C1 segment of cervical spinal cord (tissue), 14 donors: ENCODE data around the gene GSTM1.
"Not testable (repeated sequence)": the region's sequence is repeated elsewhere in the genome, so short reads cannot be mapped to it uniquely, and the experiment has no call there.

Experiments
- DNase-seq, 14 donors: peaks; one replicate each; lab custom pipeline; 2025; lab: John Stamatoyannopoulos, UW

GSTM1 gene

DNA sequence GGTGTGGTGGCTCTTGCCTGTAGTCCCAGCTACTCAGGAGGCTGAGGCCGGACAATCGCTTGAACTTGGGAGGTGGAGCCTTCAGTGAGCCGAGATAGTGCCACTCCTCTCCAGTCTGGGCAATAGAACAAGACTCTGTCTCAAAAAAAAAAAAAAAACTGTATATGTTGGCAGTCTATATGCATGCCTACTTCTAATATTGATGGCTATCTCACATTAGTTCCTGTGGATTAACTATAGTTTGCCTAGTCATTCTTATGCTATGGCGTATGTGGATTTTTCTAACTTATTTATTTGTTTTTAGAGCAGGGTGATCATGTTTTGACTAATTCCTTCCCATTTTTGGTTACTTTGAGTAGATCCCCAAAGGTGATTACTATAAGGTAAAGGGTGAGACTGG, 9.4 kb downstream of the GSTM1 start:
- no peak for DNase-seq

- DNase-seq: not testable (repeated sequence)
These were observed 10.2 kb downstream of the GSTM1 start for GRCh38 chr1:109697861-109698260.

DNA sequence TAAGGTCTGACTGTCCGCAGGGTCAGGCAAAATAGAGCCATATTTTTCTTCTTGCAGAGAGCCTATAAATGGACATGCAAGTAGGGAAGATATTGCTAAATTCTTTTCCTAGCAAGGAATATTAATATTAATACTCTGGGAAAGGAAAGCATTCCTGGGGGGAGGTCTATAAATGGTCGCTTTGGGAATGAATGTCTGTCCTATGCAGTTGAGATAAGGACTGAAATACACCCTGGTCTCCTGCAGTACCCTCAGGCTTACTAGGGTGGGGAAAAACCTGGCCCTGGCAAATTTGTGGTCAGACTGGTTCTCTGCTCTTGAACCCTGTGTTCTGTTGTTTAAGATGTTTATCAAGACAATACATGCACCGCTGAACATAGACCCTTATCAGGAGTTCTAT, 15.3 kb downstream of the GSTM1 start:
- not testable (repeated sequence) for DNase-seq

- DNase-seq: no peak
These were observed 16.6 kb downstream of the GSTM1 start for GRCh38 chr1:109704173-109704572.

DNA sequence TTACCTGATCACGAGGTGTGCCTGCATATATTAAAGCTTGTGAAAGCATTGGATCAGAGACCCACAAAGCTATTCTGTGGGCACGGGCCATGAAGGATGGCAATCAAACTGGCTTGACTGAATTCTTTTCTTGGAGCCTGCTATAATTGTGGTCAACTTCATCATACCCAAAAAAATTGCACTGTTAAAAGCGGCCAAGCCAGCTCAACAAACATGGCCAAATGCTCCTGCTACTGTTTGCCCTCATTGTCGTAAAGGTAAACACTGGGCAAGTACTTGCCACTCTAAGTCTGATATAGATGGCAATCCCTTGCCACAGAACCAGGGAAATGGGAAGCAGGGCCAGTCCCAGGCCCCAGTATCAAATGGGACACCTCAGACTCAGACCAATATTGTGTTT, 17.8 kb downstream of the GSTM1 start:
- DNase-seq: no peak

DNA sequence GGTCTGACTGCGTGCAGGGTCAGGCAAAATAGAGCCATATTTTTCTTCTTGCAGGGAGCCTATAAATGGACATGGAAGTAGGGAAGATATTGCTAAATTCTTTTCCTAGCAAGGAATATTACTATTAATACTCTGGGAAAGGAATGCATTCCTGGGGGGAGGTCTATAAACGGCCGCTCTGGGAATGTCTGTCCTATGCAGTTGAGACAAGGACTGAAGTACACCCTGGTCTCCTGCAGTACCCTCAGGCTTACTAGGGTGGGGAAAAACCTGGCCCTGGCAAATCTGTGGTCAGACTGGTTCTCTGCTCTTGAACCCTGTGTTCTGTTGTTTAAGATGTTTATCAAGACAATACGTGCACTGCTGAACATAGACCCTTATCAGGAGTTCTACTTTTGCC, 21.3 kb downstream of the GSTM1 start:
- DNase-seq: not testable (repeated sequence)

DNA sequence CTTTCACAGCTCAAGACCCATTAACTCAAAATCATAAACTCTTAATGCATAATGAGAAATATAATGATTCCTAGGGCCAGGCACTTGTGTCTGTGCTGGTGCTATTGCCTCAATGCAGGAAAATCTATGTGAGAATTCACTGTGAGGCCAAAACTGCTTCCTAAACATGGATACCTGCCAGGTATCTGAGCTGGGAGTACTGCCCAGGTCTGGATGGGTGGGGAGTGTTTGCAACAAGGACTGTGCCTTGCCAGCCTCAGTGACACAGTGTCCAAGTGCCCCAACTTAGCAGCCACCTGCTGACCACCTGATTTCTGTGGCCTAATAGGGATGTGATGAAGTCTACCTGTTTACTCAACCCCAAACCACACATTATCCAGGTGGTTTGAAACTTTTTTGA, 22.2 kb downstream of the GSTM1 start:
- peak in 1 of 14 donors; percentile 87 for DNase-seq

- DNase-seq: peak in 2 of 14 donors; percentile 13 to 17
These were observed 24.1 kb downstream of the GSTM1 start, which contains the start of gene GSTM5 for GRCh38 chr1:109711593-109712320. TSS of gene GSTM5 (plus strand) at chr1:109712251. CDS start at chr1:109712313, 62 bp downstream.

GRCh38 chr1:109712321-109712864, 24.8 kb downstream of the GSTM1 start:
- DNase-seq: no peak

DNA sequence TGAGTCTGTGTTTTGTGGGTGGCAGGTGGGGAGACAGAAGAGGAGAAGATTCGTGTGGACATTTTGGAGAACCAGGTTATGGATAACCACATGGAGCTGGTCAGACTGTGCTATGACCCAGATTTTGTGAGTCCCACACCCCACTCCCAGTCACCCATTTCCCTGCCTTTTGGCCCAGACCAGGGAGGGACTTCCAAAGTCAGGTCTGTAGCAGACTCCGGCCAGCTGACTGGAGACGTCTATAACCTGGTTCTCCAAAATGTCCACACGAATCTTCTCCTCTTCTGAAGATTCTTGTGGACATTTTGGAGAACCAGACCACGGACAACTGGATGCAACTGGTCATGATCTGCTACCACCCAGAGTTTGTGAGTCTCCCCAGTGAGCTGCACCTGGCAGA, 26.0 kb downstream of the GSTM1 start:
- no peak for DNase-seq

DNA sequence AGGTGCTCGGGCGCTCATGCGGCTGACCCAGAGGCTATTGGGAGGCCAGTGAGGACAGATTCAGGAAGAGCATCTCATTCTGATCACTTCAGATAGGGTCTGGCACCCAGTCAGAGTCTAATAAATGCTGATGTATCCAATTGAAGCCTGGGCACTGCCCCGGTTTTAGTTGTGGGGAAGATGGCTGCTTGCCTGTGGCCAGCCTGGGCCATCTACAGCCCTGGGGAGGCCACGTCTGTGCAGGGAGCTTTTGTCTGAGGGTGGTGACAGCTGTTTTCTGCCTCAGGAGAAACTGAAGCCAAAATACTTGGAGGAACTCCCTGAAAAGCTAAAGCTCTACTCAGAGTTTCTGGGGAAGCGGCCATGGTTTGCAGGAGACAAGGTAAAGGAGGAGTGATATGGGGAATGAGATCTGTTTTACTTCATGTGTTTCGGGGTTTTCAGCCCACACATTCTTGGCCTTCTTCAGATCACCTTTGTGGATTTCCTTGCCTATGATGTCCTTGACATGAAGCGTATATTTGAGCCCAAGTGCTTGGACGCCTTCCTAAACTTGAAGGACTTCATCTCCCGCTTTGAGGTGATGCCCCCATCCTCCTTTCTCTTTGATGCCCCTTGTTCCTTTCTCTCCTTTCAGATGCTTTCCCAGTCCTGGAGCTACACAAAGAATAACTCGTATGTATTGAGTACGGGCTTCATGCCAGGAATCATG, 27.2 kb downstream of the GSTM1 start:
- DNase-seq: no peak

DNA sequence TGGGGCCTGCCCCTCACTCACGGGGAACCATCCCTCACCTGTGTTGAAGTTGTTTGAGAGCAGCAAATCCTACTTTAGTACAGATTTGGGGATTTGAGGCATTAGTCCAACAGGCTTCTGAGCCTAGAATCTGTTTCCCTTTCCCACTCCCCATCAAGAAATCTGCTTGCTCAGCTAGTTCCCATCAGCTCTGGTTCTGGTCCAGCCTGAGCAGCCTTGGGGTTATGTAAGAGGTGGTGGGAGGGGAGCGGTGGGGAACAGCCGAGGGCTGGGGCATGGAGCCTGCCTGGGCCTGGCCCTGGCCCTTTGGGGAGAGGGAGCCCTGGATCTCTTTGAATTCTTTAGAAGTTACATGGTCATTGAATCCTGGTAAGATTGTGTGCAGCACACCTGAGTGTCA, 28.5 kb downstream of the GSTM1 start:
- no peak for DNase-seq

GRCh38 chr1:109716570-109717090, 29.0 kb downstream of the GSTM1 start:
- DNase-seq: no peak

GRCh38 chr1:109717729-109718128, 30.1 kb downstream of the GSTM1 start:
- no peak for DNase-seq

DNA sequence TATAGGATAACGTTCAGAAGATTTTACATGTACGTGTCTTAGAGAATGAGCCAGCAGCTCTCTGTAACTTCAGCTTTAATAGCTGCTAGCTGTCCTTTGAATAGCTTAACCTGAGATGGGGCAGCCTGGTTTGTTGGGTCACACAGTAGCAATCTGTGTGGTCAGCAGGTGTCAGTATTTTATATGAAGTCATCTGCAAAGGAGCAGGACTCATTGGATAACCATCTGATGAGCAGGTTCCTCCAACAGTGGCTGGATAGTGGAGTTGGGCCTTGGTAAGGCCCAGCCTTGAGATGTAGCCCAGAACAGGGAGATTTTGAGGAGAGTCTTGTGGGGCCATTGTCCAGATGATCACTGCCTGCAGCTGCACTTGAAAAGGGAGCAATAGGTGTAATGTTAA, 30.9 kb downstream of the GSTM1 start:
- no peak for DNase-seq

- DNase-seq: no peak
These were observed 31.8 kb downstream of the GSTM1 start for GRCh38 chr1:109719337-109719837.

DNA sequence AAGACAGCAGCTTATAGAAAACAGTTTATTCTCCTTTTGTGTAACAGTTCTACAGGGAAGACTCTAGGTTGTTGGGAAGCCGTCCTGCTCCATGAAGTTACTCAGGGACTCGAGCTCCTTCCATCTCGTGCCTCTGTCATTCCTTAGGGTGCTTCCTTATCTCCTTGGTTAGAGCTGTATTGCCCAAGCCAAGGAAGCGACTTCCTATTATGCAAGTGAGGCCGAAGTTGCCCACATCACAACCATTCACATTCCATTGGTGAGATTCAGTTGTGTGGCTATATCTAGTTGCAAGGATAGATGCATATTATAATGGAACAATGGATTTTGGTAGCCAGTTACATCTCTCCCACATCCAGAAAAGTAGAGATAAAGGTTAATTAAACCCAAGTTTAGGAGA, 33.4 kb downstream of the GSTM1 start:
- DNase-seq: no peak

DNA sequence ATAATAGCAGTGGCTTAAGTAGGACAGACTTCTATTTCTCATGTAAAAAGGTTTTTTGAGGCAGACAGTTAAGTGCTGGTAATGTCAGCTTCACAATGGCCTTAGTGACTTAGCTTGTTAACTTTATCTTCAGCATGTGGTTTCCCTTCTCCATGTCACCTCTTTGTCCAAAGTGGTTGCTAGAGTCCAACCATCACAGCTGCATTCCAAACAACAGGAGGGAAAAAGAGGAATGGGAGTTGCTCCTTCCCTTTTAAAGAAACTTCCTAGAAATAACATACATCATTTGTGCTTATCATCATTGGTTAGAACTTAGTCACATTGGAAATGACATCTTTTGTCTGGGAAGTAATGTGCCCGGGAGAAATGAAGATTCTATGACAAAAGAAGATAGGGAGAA, 34.4 kb downstream of the GSTM1 start:
- DNase-seq: no peak

DNA sequence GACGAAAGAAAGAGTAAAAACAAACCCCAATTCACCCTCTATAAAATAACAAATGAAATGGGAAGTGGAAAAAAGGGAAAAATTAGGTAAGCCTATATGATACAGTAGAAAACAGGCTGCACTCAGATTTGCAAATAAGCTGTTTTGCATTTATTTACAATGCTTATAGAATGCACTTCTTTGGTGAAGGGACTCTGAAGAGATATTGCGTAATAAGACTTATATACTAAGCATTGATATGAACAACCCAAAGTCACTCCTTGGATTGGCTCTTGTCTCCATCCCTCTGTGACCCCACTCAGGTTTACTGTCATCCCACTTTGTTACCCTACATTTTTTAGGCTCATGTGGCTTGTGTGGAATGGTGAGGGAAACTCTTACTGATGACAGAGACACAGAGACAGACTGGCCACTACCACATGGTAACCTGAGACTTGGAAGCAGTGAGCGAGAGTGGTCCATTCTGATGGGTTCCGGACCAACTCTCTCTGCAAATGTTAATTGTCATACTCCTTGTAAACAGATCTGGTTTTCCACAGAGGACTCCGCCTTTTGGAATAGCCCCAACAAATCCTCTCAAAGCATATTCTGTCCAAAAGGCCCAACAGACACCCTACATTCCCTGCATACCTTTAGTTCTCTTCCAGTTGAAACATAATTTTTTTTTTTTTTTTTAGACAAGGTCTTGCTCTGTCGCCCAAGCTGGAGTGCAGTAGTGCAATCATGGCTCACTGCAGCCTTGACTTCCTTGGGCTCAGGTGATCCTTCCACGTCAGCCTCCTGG, 35.5 kb downstream of the GSTM1 start:
- no peak for DNase-seq

DNA sequence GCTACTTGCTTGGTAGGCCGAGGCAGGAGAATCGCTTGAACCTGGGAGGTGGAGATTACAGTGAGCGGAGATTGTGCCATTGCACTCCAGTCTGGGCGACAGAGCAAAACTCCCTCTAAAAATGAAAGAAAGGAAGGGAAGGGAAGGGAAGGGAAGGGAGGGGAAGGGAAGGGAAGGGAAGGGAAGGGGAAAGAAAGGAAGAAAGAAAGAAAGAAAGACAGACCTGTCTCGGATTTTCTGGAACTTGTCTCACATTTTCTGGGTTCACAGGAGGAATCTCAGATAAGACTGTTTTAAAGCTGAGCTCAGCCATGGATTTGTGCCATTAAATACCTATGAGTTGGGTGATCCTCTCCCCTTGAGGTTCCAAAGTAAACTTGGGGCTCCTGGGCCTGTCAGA, 37.3 kb downstream of the GSTM1 start:
- no peak for DNase-seq

DNA sequence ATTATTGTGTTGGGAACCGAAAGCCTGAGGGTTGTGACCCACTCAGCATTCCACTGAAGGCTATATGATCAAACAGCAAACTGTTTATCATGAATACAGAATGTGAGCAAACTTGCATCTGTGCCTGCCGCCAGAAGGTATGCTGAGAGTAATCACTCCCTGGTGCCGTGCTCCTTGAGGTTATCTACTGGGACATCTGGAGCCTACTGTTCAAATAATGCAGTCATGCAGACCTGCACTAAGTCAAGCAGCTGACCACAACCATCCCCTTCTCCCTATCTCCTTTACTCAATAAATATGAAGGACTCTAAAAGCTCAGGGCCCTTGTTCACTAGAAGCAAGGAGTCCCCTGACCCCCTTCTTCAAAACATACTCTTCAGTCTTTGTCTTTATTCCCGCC, 37.9 kb downstream of the GSTM1 start:
- no peak for DNase-seq

GRCh38 chr1:109726007-109726406, 38.4 kb downstream of the GSTM1 start:
- no peak for DNase-seq
